ENCODE data around the gene AGAP1. TPM values are rescaled to one million over a fixed set of nuclear protein-coding genes. Genes with fewer than 3 reads are reported as not detected.
A peak's percentile ranks its signal among the peaks of the same experiment; 100 is the strongest.

Gene AGAP1
- total RNA-seq, 1 donor from 2014 or later, result 36.2 TPM

DNA sequence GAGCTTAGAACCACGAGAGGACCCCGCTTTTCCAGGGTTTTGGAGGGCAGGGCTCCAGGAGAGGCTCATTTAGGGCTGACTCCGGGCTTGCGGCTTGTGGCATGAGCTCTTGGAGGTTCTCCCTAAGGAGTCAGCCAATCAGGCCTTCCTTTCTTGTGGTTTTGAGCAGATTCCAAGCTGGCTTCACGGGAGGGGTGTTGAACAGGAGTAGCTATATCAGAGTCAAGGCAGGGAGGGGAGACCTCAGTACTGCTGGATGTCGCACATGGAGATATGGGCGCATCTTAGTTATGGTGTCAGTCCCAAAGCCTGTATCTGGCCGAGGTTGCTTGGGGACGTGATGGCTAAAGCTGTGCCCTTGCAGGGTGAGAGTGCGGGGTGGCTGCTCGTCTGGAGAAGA is 98.6 kb downstream of the AGAP1 start:
- no peaks in the 10 kb centered on the region for H3K27me3 ChIP-seq (ENCODE audit: low read depth)
- H3K4me3 ChIP-seq, result no peak overlapping the region
- intact Hi-C loops (cut with DNase I), result loop anchor here (5.0 to 10.0 kb wide), 2 partner anchors 152 to 455 kb away; no protein-coding TSS in a partner anchor
- ATAC-seq (no peak), DNase-seq (no peak)
- no peak overlapping the region for H3K27ac ChIP-seq
- TF ChIP-seq, protein P1, sequence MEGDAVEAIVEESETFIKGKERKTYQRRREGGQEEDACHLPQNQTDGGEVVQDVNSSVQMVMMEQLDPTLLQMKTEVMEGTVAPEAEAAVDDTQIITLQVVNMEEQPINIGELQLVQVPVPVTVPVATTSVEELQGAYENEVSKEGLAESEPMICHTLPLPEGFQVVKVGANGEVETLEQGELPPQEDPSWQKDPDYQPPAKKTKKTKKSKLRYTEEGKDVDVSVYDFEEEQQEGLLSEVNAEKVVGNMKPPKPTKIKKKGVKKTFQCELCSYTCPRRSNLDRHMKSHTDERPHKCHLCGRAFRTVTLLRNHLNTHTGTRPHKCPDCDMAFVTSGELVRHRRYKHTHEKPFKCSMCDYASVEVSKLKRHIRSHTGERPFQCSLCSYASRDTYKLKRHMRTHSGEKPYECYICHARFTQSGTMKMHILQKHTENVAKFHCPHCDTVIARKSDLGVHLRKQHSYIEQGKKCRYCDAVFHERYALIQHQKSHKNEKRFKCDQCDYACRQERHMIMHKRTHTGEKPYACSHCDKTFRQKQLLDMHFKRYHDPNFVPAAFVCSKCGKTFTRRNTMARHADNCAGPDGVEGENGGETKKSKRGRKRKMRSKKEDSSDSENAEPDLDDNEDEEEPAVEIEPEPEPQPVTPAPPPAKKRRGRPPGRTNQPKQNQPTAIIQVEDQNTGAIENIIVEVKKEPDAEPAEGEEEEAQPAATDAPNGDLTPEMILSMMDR (IDR thresholded peaks at IDR 0.05), result no peak
- peaks cover 11% of the 10 kb centered on the region for H3K4me1 ChIP-seq
- H3K36me3 ChIP-seq, result no peaks in the 10 kb centered on the region
- H3K9me3 ChIP-seq, result no peaks in the 10 kb centered on the region

DNA sequence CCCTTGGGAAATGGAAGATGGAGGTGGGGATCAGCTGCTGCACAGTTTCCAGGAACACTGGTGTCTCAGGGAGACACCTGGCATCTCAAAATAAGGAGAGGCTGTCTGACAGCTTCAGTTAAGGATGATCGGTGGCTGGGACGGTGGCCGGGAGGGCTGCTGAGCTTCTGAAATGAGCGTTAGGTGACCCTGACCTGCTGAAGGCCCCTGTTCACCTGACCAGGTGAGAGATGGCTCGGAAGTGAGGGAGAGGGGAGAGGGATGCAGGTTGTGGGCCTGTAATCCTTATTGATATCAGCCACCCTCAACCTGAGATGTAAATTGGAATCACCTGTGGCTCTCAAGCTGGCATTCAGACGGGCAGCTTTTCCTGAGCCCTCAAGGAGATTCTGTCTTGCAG is 99.0 kb downstream of the AGAP1 start:
- Histone ChIP-seq H3K27me3 (ENCODE audit: low read depth) (no peaks in the 10 kb centered on the region), H3K27ac (no peak overlapping the region), H3K4me3 (no peak overlapping the region), H3K9me3 (no peaks in the 10 kb centered on the region), H3K36me3 (no peaks in the 10 kb centered on the region), H3K4me1 (peaks cover 11% of the 10 kb centered on the region)
- intact Hi-C loops (cut with DNase I), result loop anchor here (5.0 to 10.0 kb wide), 2 partner anchors 152 to 456 kb away; no protein-coding TSS in a partner anchor
- DNase-seq (no peak), ATAC-seq (no peak)
- TF ChIP-seq, protein P1 (IDR thresholded peaks at IDR 0.05), result no peak

DNA sequence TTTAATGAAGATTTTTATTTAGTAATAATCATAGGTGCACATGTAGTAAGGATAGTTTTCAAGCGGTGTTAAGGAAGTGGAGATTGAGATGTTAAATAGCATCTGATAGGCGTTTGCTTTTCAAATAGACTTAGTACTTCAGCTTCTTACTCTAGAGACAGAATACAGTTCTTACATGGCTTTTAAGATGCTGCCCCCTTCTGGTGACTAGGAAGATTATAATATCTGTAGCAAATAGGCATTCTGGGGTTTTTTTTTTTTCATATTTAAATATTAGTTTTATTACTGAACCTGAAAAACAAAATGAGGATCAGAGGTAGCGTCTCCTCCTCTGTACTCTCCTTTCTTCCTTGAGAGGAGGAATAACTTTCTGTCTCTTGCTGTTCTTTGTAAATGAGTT is 100.2 kb downstream of the AGAP1 start:
- H3K4me3 ChIP-seq, result no peak overlapping the region
- H3K9me3 ChIP-seq, result no peaks in the 10 kb centered on the region
- peak; percentile 67 to 77 for ATAC-seq
- TF ChIP-seq, protein P1 (IDR thresholded peaks at IDR 0.05), result peak; percentile 65
- no peak for DNase-seq
- H3K36me3 ChIP-seq, result no peaks in the 10 kb centered on the region
- peaks cover 11% of the 10 kb centered on the region for H3K4me1 ChIP-seq
- intact Hi-C loops (cut with DNase I), result loop anchor here (5.0 to 10.0 kb wide), 2 partner anchors 151 to 457 kb away; no protein-coding TSS in a partner anchor
- H3K27me3 ChIP-seq (ENCODE audit: low read depth), result no peaks in the 10 kb centered on the region
- H3K27ac ChIP-seq, result no peak overlapping the region

DNA sequence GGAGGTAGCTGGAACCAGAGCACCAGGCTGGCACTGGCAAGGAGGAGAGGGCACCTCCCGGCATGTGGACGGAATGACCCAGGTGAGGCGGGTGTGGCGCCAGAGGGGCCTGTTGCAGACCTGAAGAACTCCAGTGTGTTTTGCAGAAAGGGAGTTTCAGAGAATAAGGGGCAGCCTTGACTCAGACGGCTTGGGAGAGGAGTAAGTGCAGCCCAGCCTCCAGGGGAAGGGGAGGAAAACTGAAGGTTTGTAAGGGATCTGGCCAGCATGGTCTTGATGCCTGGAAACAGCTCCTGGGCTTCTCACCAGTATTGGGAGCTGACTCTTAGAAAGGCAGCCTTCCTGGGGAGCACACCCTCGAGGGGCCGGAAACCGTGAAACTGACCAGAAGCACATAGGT is 101.1 kb downstream of the AGAP1 start:
- TF ChIP-seq, protein P1 (IDR thresholded peaks at IDR 0.05), result no peak
- intact Hi-C loops (cut with DNase I), result loop anchor here (5.0 to 10.0 kb wide), 2 partner anchors 150 to 458 kb away; no protein-coding TSS in a partner anchor
- DNase-seq (no peak), ATAC-seq (peak; percentile 7 to 11)
- Histone ChIP-seq H3K27me3 (ENCODE audit: low read depth) (no peaks in the 10 kb centered on the region), H3K4me1 (peaks cover 11% of the 10 kb centered on the region), H3K4me3 (no peak overlapping the region), H3K27ac (peak overlapping the region; percentile 18), H3K9me3 (no peaks in the 10 kb centered on the region), H3K36me3 (no peaks in the 10 kb centered on the region)

DNA sequence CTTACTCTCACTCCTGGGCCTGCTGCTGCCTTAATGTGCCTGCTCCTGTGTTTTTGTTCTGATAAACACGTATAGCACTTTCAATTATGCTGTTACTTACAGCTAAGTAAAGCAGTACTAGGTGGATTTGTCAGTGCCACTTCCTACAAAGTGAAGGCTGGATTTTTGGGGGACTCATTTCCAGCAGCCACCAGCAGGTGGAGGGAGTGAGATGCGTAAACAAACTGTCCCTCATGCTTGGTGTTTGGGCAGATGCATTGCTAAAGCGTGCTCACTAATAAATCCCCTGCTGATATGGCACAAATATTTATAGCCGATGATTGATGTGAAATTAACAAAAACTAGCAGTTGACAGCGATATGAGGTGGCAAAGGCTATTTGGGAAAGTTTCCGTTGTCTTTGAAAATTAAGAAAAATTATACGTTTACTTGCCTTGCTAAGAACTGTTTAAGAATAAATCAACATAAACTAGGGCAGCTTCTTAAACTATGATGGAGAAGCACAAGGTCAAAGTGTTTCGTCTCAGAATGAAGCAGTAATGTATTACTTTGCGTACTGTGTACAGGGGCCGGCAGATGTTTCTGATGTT is 101.7 kb downstream of the AGAP1 start:
- no peaks in the 10 kb centered on the region for H3K9me3 ChIP-seq
- no peaks in the 10 kb centered on the region for H3K27me3 ChIP-seq (ENCODE audit: low read depth)
- intact Hi-C loops (cut with DNase I), result loop anchor here (10.0 kb wide), 1 partner anchor 149 kb away; no protein-coding TSS in a partner anchor
- TF ChIP-seq, protein P1 (IDR thresholded peaks at IDR 0.05), result peak; percentile 83
- H3K27ac ChIP-seq, result peak overlapping the region; percentile 18
- ATAC-seq, result peak; percentile 63 to 71
- no peak for DNase-seq
- H3K36me3 ChIP-seq, result no peaks in the 10 kb centered on the region
- H3K4me1 ChIP-seq, result peaks cover 11% of the 10 kb centered on the region
- no peak overlapping the region for H3K4me3 ChIP-seq

Measured in lower lobe of right lung (tissue), 2 donors.